ENCODE data around the gene RAB36.

DNA sequence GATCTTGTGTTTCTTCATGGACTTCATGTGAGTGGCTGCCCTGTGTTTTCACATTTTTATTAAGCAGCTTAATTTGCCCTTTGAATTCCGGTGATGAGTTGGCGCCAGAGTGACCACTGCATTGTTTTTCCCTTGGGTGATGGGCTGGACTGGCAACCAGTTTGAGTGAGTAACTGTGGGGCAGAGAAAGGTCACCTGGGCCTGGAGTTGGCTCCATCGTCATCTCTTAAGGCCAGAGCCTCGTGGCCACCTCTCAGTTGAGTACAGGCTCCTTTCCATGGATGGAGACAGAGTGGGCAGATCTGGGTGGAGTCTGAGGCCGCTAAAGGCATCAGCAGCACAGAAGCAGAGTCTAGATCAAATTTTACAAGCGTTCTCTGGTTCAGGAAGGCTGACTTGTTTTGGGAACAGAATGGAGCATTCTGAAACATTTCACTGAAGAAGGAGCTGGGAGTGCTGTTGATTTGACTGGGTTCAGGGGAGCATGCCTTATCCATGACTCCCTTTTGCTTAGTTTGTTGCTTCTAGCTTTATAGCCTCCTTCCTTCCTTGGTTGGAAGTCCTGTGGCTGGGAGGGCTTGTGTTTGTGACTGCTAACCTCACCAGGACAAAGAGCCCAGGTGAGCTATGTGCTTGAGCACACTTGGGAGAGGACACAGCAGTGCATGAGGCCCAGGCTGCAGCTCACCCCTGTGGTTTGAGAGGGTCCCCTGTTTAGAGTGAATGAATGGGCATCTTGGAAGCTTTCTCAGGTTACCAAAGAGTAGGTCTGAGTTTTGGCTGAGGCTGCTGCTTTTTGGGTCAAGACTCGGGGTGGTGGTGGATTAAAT, 42.8 kb downstream of the RAB36 start:
- TF ChIP-seq POLR2A (IDR thresholded peaks at IDR 0.05) (no peak), EP300 (IDR thresholded peaks at IDR 0.05) (no peak)
- TF ChIP-seq, protein P1, sequence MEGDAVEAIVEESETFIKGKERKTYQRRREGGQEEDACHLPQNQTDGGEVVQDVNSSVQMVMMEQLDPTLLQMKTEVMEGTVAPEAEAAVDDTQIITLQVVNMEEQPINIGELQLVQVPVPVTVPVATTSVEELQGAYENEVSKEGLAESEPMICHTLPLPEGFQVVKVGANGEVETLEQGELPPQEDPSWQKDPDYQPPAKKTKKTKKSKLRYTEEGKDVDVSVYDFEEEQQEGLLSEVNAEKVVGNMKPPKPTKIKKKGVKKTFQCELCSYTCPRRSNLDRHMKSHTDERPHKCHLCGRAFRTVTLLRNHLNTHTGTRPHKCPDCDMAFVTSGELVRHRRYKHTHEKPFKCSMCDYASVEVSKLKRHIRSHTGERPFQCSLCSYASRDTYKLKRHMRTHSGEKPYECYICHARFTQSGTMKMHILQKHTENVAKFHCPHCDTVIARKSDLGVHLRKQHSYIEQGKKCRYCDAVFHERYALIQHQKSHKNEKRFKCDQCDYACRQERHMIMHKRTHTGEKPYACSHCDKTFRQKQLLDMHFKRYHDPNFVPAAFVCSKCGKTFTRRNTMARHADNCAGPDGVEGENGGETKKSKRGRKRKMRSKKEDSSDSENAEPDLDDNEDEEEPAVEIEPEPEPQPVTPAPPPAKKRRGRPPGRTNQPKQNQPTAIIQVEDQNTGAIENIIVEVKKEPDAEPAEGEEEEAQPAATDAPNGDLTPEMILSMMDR (IDR thresholded peaks at IDR 0.05) = no peak

Data from ovary (tissue), 3 donors.